ENCODE measurements around the gene NISCH. TPM values are rescaled to one million over a fixed set of nuclear protein-coding genes. Genes with fewer than 3 reads are reported as not detected.

The NISCH gene
- total RNA-seq, 4 donors from 2014 or later: 68.7 to 298 (median 94.6) TPM

- peak in 1 of 3 donors; percentile 30 for TF ChIP-seq POLR2AphosphoS5 (IDR thresholded peaks at IDR 0.05)
- TF ChIP-seq EP300 (IDR thresholded peaks at IDR 0.05): no peak
- TF ChIP-seq, protein P1, sequence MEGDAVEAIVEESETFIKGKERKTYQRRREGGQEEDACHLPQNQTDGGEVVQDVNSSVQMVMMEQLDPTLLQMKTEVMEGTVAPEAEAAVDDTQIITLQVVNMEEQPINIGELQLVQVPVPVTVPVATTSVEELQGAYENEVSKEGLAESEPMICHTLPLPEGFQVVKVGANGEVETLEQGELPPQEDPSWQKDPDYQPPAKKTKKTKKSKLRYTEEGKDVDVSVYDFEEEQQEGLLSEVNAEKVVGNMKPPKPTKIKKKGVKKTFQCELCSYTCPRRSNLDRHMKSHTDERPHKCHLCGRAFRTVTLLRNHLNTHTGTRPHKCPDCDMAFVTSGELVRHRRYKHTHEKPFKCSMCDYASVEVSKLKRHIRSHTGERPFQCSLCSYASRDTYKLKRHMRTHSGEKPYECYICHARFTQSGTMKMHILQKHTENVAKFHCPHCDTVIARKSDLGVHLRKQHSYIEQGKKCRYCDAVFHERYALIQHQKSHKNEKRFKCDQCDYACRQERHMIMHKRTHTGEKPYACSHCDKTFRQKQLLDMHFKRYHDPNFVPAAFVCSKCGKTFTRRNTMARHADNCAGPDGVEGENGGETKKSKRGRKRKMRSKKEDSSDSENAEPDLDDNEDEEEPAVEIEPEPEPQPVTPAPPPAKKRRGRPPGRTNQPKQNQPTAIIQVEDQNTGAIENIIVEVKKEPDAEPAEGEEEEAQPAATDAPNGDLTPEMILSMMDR (IDR thresholded peaks at IDR 0.05): no peak
- no peak for TF ChIP-seq POLR2A (IDR thresholded peaks at IDR 0.05)
- Histone ChIP-seq H3K27ac (peak overlapping the region; percentile 66), H3K4me3 (peak overlapping the region; percentile 2), H3K36me3 (peaks cover 80% of the 10 kb centered on the region), H3K27me3 (no peaks in the 10 kb centered on the region), H3K9me3 (no peaks in the 10 kb centered on the region), H3K4me1 (peaks cover 32% of the 10 kb centered on the region)
- 48% methylated on average over 13 of the region's 13 CpGs for WGBS
- no peak for DNase-seq (ENCODE audit: low spot score in 2 of 2)
Observed at GRCh38 chr3:52483577-52484381, 28.4 kb downstream of the NISCH start.

DNA sequence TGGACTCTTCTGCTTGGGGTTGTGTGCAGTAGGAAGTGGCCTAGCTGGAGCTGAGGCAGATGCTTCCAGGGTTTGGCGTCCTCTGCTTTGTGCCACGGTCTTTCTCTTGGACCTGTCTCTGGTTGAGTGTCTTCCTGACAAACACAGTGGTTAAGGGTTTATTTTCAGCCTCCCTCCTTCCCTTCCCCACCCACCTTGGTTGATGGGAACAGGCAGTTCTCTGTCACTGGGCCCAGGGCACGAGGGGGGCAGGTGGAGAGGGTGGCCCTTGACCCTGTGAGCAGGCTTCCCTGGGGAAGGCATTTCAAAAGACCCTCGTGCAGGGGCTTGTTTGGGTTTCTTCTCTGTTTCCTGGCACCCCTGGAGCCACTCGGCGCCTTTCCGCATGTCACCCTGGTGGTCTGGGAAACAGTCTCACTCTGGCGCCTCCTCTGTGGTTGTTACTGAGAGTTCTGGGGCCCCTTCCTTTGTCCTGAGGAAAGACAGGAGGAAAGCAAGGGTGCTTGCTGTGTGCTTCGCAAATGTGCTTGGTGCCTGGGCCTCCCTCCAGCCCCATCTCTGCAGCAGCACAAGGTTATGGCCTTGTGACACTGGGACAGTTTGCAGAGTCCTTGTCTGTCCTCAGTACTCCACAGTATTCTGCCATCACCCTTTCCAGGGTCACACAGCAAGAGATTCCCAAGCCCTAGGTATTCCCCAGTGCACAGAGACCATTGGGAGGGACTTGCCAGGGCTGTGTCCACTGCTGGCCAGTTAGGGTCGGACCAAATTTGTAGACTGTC lies 29.5 kb downstream of the NISCH start:
- no peak for TF ChIP-seq POLR2AphosphoS5 (IDR thresholded peaks at IDR 0.05)
- no peak for TF ChIP-seq EP300 (IDR thresholded peaks at IDR 0.05)
- H3K4me3 ChIP-seq: peak overlapping the region; percentile 2
- DNase-seq (ENCODE audit: low spot score in 2 of 2): no peak
- H3K27me3 ChIP-seq: no peaks in the 10 kb centered on the region
- no peaks in the 10 kb centered on the region for H3K9me3 ChIP-seq
- peaks cover 80% of the 10 kb centered on the region for H3K36me3 ChIP-seq
- H3K4me1 ChIP-seq: peaks cover 34% of the 10 kb centered on the region
- 64% methylated on average over 9 of the region's 10 CpGs for WGBS
- H3K27ac ChIP-seq: peak overlapping the region; percentile 66

GRCh38 chr3:52487050-52487787 lies 31.8 kb downstream of the NISCH start:
- Histone ChIP-seq H3K27me3 (no peaks in the 10 kb centered on the region), H3K4me1 (peaks cover 42% of the 10 kb centered on the region), H3K4me3 (no peak overlapping the region), H3K9me3 (no peaks in the 10 kb centered on the region), H3K27ac (no peak overlapping the region), H3K36me3 (peaks cover 80% of the 10 kb centered on the region)
- TF ChIP-seq, protein P1 (IDR thresholded peaks at IDR 0.05): no peak
- TF ChIP-seq EP300 (IDR thresholded peaks at IDR 0.05): no peak
- DNase-seq (ENCODE audit: low spot score in 2 of 2): no peak
- WGBS: 92% methylated on average over 29 of the region's 31 CpGs

DNA sequence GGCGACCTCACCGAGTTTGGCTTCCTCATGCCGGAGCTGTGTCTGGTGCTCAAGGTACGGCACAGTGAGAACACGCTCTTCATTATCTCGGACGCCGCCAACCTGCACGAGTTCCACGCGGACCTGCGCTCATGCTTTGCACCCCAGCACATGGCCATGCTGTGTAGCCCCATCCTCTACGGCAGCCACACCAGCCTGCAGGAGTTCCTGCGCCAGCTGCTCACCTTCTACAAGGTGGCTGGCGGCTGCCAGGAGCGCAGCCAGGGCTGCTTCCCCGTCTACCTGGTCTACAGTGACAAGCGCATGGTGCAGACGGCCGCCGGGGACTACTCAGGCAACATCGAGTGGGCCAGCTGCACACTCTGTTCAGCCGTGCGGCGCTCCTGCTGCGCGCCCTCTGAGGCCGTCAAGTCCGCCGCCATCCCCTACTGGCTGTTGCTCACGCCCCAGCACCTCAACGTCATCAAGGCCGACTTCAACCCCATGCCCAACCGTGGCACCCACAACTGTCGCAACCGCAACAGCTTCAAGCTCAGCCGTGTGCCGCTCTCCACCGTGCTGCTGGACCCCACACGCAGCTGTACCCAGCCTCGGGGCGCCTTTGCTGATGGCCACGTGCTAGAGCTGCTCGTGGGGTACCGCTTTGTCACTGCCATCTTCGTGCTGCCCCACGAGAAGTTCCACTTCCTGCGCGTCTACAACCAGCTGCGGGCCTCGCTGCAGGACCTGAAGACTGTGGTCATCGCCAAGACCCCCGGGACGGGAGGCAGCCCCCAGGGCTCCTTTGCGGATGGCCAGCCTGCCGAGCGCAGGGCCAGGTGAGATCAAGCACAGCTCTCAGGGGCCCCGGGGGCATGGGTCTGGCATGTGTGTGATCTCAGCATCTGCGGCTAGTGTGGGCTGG lies 32.6 kb downstream of the NISCH start:
- H3K9me3 ChIP-seq: no peaks in the 10 kb centered on the region
- H3K27ac ChIP-seq: no peak overlapping the region
- no peaks in the 10 kb centered on the region for H3K27me3 ChIP-seq
- H3K36me3 ChIP-seq: peaks cover 82% of the 10 kb centered on the region
- no peak overlapping the region for H3K4me3 ChIP-seq
- TF ChIP-seq, protein P1 (IDR thresholded peaks at IDR 0.05): no peak
- TF ChIP-seq EP300 (IDR thresholded peaks at IDR 0.05): no peak
- TF ChIP-seq POLR2A (IDR thresholded peaks at IDR 0.05): no peak
- WGBS: 96% methylated on average over 38 of the region's 59 CpGs
- DNase-seq (ENCODE audit: low spot score in 2 of 2): no peak
- H3K4me1 ChIP-seq: peaks cover 38% of the 10 kb centered on the region

- Histone ChIP-seq H3K27ac (no peak overlapping the region), H3K4me1 (peaks cover 32% of the 10 kb centered on the region), H3K9me3 (no peaks in the 10 kb centered on the region), H3K4me3 (no peak overlapping the region), H3K36me3 (peaks cover 87% of the 10 kb centered on the region), H3K27me3 (no peaks in the 10 kb centered on the region)
- no CpG with 5 or more reads among the region's 3 CpGs for WGBS
- TF ChIP-seq, protein P1 (IDR thresholded peaks at IDR 0.05): no peak
- TF ChIP-seq POLR2A (IDR thresholded peaks at IDR 0.05) (no peak), POLR2AphosphoS5 (IDR thresholded peaks at IDR 0.05) (no peak), EP300 (IDR thresholded peaks at IDR 0.05) (no peak)
- no peak for DNase-seq (ENCODE audit: low spot score in 2 of 2)
Observed at GRCh38 chr3:52488746-52489145, 33.3 kb downstream of the NISCH start.

Measured in suprapubic skin (tissue), 4 donors.